GM12873 (cell line): ENCODE results near the gene TRMT2A.

ENCODE experiments used
- CTCF ChIP-seq: IDR thresholded peaks from 2 replicates; pipeline ENCODE4 v1.5.1; 2012; ENCODE audit warnings: low read depth, mild to moderate bottlenecking, moderate library complexity, low read length, control low read depth; ENCODE audit not compliant: insufficient read depth; ENCODE audit errors: missing control alignments

TRMT2A gene

GRCh38 chr22:20126284-20127029 is 9.4 kb upstream of the TRMT2A start:
- TF ChIP-seq CTCF = no peak

- no peak for TF ChIP-seq CTCF
Measured at GRCh38 chr22:20125201-20126174, 8.5 kb upstream of the TRMT2A start.

GRCh38 chr22:20124083-20124787 is 7.2 kb upstream of the TRMT2A start:
- TF ChIP-seq CTCF = no peak

GRCh38 chr22:20123366-20124082 is 6.5 kb upstream of the TRMT2A start:
- no peak for TF ChIP-seq CTCF

- no peak for TF ChIP-seq CTCF
Measured at GRCh38 chr22:20121856-20122415, 4.9 kb upstream of the TRMT2A start.

- no peak for TF ChIP-seq CTCF
Measured at GRCh38 chr22:20118300-20119020, 1.4 kb upstream of the TRMT2A start.
